Fibroblast of villous mesenchyme (primary cell): ENCODE data around the gene NLGN2. TPM values are rescaled to one million over a fixed set of nuclear protein-coding genes. Genes with fewer than 3 reads are reported as not detected.

Experiments
- DNase-seq: peaks from one replicate; pipeline ENCODE4 v3.0.0-alpha.2; 2010; ENCODE audit warnings: low read depth
- H3K4me3 ChIP-seq: 2 replicates; pipeline ENCODE4 v1.5.1; 2011; ENCODE audit warnings: low read depth, mild to moderate bottlenecking, low read length
- total RNA-seq: library from RNA; depleted of rRNA; stranded (reverse); fragments of >200 nt; gene quantifications from 2 replicates; pipeline ENCODE4 v1.2.3, GENCODE V29; 2012
- TF ChIP-seq, protein P1 (sequence below): IDR thresholded peaks from 2 replicates; pipeline ENCODE4 v1.5.1; 2012; ENCODE audit warnings: low read depth, mild to moderate bottlenecking, low read length; ENCODE audit not compliant: insufficient read depth

The NLGN2 gene
- total RNA-seq, 1 donor, result 9.5 TPM

DNA sequence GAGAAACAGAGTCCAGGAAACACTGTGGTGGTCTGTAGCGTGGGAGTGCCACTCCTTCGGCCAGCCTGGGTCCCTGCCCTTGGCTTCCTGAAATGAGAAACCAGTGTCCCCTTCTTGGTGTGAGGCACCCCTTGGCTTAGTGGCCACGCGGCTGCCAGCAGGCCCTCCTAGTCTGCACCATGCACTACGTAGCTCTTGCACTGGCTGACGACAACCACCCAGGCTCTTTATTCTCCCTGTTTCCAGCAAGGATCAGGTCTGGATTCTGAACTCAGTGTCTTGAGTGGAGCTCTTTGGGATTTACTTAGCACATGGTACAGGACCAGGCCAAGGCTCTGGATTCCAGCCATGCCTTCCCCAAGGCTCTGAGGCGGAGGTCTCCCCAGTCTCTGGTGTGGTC, 19.9 kb downstream of the NLGN2 start:
- TF ChIP-seq, protein P1, sequence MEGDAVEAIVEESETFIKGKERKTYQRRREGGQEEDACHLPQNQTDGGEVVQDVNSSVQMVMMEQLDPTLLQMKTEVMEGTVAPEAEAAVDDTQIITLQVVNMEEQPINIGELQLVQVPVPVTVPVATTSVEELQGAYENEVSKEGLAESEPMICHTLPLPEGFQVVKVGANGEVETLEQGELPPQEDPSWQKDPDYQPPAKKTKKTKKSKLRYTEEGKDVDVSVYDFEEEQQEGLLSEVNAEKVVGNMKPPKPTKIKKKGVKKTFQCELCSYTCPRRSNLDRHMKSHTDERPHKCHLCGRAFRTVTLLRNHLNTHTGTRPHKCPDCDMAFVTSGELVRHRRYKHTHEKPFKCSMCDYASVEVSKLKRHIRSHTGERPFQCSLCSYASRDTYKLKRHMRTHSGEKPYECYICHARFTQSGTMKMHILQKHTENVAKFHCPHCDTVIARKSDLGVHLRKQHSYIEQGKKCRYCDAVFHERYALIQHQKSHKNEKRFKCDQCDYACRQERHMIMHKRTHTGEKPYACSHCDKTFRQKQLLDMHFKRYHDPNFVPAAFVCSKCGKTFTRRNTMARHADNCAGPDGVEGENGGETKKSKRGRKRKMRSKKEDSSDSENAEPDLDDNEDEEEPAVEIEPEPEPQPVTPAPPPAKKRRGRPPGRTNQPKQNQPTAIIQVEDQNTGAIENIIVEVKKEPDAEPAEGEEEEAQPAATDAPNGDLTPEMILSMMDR, result no peak
- DNase-seq, result no peak
- no peak overlapping the region for H3K4me3 ChIP-seq

DNA sequence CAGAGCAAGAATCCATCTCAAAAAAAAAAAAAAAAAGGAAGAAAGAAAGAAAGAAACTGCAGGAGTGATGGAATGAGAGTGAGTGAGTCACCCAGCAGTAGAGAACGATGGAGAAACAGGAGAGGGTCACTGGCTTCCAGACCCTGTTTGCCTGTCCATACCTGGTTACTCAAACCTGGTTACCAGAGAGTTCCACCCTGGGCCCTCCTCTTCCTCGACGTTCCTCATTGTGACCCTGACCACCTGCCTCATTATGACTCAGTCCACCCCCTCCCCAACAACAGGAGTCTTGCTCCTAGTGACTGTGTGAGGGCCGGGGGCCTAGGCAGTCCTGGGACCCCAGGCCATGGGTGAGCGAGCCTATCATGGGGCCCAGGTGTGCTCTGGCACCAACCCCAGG, 20.9 kb downstream of the NLGN2 start, which contains the start of gene SPEM3:
Gene SPEM3, plus strand, starts transcription at position 301 of the 400 bp plus-strand sequence. Its CDS starts 46 bp downstream, at position 347.
- TF ChIP-seq, protein P1, result no peak
- no peak for DNase-seq
- no peak within 1 kb of the TSS for H3K4me3 ChIP-seq

DNA sequence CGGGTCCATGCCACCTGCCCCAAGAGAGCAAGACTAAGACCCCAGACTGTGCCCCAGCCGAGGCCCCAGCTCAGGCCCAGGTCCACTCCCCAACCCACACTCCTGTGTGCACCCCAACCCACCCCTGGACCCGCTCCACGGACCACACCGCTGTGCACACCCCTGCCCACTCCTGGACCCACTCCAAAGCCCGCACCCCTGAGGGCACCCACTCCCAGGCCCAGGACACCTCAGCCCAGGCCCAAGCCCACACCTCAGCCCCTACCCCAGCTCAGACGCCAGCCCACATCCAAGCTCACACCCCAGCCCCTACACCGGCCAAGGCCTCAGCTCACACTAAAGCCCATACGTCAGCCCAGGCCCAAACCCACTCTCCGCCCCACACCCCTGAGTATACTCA, 22.1 kb downstream of the NLGN2 start:
- no peak overlapping the region for H3K4me3 ChIP-seq
- TF ChIP-seq, protein P1, result no peak

DNA sequence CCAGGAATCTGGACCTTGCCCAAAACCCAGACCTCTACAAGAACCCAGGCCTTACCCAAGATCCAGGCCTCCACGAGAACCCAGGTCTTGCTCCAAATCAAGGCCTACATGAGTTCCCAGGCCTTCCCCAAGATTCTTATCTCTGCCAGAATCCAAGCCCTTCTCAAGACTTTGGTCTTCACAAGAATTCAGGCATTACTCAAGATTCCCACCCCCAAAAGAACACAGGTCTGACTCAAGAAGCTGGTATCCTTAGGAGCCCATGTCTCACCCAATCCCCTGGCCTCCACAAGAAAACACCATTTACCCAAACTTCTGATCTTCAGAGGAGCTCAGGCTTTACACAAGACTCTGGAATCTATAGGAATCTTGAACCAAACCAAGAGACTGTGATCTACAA, 23.6 kb downstream of the NLGN2 start:
- no peak overlapping the region for H3K4me3 ChIP-seq
- DNase-seq, result no peak
- TF ChIP-seq, protein P1, result no peak

More for the DNA sequence above, 22.1 kb downstream of the NLGN2 start:
- DNase-seq, result no peak

DNA sequence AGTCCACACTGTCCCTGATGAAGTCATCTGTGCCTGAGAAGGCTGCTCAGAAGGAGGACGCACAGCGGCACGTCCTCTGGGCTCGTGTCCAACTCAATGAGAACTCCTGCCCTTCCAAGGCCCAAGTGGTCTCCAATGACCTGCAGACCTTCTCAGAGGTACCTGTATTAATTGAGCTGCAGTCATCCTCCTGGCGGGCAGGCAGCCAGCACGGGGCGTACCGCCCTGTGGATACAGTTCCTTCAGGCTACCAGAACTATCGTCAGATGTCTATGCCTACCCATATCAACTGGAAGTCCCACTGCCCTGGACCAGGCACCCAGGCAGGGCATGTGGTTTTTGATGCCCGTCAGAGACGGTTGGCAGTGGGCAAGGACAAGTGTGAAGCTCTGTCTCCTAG, 24.7 kb downstream of the NLGN2 start:
- H3K4me3 ChIP-seq, result no peak overlapping the region
- DNase-seq, result no peak
- TF ChIP-seq, protein P1, result no peak

DNA sequence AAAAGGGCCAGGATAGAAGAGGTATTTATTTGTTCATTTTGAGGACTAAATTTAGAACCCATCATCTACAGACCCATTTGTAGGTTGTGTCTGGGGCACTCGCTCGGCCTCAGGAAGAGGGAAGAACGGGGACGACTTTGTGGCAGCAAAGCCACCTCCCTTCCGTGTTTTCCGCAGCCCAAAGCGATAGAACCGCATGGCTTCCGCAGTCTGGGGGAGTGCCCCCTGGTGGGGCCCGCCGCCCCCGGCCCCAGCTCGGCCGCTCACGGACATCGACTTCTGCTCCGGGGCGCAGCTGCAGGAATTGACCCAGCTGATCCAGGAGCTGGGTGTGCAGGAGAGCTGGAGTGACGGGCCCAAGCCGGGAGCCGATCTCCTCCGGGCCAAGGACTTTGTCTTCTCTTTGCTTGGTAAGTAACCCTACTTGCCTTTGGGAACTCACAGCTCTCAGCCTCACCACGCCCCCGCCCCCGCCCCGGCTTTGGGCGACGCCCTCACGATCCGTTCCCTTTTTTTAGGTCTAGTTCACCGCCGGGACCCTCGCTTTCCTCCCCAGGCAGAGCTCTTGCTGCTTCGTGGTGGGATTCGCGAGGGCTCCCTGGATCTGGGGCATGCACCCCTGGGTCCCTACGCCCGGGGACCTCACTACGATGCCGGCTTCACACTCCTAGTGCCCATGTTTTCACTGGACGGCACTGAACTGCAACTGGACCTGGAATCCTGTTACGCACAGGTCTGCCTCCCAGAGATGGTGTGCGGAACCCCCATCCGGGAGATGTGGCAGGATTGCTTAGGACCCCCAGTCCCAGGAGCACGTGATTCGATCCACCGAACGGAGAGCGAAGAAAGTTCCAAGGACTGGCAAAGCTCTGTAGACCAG, 28.3 kb downstream of the NLGN2 start:
- TF ChIP-seq, protein P1, result peak; percentile 14
- peak overlapping the region; percentile 69 for H3K4me3 ChIP-seq
- DNase-seq, result peak; percentile 24
